DMS53 treated with DMSO at 0.1 percent for 48 hours (cell line): ENCODE results near the gene CDC25A.
"Not testable (repeated sequence)": the region's sequence is repeated elsewhere in the genome, so short reads cannot be mapped to it uniquely, and the experiment has no call there.

Experiments
- DNase-seq: peaks from one replicate; lab custom pipeline; 2025; ENCODE audit not compliant: unreplicated experiment; lab: John Stamatoyannopoulos, UW

Gene CDC25A

DNA sequence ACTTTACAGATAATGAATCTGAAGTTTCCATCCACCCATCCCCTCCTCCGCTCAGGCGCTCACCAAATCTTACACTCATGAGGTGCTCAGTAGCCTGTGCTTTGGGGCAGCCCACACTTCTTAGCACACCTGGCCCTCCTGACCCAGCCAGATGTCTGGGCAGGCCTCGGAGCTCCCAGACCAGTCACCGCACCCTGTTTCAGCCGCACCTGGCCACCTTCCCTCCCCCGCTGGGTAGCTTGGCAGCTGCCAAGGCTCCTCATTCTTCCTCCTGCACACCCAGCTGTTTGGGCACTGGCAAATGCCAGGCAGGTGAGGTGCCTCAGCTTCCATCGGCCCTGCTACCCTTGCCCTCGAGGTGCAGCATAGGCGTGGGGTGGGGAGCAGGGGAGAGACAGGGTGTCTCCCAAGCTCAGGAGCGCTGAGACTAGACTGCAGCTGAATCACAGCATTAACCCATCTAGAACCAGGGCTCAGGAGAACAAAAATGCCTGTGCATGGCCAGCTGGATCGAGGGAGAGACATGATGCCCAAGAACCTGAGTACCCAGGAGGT is 45.8 kb downstream of the CDC25A start:
- DNase-seq: no peak

DNA sequence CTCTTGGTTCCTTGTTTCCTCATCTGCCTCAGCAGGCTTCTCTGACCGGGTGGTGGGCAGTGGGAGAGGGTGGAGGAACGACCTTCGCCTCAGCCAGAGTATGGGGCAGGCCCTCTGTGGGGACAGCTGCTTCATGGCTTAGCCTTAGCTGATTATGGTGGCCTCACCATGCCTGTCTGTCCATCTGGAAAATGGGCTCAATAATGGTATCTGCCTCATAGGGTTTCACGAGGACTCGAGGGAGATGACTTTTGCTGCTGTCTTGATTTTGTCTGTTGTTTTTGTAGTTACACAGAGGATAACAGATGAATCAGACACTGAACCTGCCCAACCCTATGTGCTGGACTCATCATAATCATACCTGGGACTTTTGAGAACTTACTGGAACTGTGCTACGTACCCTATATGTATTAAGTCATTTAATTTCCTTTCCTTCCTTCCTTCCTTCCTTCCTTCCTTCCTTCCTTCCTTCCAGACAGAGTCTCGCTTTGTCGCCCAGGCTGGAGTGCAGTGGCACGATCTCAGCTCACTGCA is 46.5 kb downstream of the CDC25A start:
- DNase-seq: no peak

DNA sequence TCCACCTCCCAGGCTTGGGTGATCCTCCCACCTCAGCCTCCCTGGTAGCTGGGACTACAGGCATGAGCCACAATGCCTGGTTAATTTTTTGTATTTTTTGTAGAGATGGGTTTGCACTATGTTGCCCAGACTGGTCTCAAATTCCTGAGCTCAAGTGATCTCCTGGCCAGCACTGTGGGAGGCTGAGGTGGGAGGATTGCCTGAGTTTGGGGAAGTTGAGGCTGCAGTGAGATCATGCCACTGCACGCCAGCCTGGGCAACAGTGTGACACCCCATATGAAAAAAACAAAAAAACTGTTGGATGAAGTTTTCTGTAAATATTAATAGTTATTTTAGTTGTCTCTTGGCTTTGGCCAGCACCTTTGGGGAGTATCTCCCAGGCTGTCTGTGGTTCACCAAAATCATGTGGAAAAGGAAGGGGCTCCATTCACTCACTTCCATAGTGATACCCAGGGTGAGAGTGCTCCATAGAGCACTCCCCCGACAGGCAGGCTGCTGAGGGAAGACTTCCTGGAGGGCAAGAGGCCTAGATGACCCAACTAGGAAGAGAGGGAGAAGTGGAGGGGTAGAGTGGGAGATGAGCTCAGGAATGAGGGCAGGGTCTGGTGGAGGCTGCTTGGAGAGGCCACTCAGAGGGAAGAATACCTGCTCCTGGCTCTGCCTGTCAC is 47.1 kb downstream of the CDC25A start:
- no peak for DNase-seq

GRCh38 chr3:48140336-48140757 is 47.9 kb downstream of the CDC25A start:
- DNase-seq: no peak

DNA sequence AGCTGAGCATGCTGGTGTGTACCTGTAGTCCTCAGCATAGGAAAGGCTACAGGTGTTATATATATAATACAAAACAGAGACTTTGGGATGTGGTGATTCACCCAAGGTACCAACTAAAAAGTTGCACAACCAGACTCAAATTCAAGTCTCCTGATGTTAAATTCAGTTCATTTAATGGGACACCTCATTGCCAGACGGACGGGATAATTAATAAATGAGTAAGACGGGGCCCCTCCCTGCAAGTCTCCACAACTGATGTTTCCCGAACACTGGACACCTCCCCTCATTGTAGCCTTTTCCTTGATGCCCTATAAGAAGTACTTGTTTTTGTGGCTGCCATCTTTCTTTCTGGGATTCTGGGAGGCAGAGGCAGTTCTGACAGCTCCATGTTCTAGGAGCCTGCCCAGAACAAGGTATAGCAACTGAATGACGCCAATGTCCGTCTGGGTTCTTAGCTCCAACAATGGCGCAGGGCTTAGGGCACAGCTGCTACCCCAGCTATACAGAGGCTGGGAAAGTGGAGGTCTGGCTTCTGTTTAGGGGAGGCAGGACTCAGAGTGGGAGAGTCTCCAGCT is 50.7 kb downstream of the CDC25A start:
- no peak for DNase-seq

DNA sequence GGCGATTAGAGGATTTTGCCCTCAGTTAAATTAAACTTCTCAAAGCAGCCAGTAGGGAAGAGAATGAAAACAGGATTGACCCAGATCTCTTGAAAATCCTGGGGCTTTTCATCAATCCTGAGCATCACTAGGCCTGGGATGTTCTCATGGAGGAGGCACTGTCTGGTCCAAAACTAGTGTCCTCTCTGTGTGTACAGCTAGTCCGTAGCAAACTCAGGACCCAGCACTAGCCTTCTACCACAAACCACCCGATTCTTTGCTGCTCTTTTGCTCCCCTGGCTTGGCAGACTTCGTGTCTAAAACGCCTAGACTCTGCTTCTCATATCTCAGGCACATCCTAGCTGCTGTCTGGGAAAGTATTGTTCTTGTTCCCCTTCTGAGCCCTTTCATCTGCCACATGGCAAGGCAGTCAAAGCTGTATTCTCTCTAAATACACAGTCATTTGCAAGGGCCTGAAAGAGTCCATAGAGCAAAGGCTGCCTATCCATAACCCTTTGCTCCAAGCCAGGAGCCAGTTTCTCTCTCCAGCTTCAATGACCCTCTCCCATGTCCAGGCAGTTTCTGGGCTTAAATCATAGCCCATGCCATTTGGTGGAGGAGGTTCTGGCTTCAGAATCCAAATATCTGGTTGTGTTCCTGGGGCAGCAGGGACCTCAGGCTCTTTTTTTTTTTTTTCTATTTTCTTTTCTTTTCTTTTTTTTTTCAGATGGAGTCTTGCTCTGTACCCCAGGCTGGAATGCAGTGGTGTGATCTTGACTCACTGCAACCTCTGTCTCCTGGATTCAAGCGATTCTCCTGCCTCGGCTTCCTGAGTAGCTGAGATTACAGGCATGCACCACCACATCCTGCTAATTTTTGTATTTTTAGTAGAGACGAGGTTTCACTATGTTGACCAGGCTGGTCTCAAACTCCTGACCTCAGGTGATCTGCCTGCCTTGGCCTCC is 52.4 kb downstream of the CDC25A start:
- no peak for DNase-seq

- DNase-seq: no peak
Measured at GRCh38 chr3:48130321-48130904, 57.8 kb downstream of the CDC25A start.

- DNase-seq: no peak
Measured at GRCh38 chr3:48129921-48130320, 58.3 kb downstream of the CDC25A start.

GRCh38 chr3:48128774-48129173 is 59.4 kb downstream of the CDC25A start:
- DNase-seq: no peak

DNA sequence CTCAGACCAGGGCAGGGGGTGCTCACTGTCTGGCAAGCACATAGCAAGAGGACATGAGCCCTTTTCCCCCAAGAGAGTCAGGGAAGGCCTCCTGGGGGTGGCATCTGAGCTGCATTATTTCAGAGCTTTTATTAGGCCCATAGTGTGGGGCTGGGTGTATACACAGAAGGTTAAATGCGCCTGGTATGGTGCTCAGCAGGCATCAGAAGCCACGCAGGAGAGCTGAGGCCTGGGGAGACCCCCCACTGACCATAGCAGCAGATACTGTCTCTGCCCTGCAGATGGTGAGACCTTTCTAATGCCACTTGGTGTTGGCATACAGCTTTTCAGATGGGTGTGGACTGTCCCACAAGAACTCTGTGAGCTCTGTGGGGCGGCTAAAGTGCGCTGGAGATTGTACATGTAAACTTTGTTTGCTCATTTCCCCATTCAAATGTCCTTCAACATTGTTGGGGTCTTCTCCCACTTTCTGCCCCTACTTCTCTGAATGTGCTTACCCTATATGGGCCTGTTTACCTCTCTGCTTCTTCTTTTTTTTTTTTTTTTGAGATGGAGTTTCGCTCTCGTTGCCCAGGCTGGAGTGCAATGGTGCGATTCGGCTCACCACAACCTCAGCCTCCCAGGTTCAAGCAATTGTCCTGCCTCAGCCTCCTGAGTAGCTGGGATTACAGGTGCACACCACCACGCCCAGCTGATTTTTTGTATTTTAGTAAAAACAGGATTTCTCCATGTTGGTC is 62.2 kb downstream of the CDC25A start:
- DNase-seq: no peak

- DNase-seq: no peak
Measured at GRCh38 chr3:48125013-48125705, 63.1 kb downstream of the CDC25A start.

DNA sequence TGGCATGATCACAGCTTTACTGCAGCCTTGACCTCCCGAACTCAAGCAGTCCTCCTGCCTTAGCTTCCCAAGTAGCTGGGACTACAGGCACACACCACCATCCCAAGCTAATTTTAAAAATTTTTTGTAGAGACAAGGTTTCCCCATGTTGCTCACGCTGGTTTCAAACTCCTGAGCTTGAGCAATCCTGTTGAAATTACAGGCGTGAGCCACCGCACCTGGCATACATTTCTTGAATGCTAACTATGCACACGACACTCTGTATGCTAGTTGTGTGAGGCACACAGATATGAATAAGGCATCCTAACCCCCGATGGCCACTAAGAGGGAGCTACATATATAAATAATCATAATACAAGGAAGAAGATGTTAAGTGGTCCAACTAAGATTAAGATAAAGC is 64.9 kb downstream of the CDC25A start:
- DNase-seq: no peak

DNA sequence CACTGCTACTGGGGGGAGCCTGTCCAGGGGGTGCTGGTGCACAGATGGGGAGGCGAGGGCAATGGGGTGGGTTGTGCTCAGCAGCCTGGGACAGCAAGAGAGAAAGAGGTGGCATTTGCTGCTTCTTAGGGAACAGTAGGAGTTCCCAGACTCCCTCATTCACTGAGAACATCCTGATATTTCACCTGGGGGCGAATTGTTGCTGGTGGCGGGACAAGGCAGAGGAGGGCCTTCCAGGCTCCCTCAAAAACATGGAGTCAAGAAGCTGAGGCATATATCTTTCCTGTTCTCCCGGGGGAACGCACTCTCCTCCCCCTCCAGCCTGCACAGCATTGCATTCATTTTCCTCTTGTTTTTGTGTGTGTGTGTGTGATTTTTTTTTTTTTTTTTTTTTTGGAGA is 65.7 kb downstream of the CDC25A start:
- no peak for DNase-seq

DNA sequence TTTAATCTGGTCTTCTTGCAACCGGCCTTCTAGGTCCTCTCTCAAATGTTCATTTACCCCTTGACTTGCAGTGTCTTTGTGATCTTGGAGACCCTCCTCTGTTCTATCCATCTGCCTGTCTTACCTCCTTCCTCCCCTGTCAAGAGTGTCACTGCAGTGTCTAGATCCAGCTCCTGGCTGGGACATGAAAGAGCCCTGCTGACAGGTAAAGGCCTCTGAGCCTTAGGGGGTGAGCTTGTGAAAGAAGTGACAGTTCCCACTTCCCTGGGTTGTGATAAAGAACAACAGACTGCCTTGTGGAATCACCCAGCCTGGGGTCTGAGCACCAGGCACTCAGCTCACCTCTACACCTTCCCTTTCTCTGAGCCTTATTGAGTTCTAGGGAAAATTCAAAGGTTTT is 68.0 kb downstream of the CDC25A start:
- no peak for DNase-seq

GRCh38 chr3:48119505-48120193 is 68.6 kb downstream of the CDC25A start:
- no peak for DNase-seq

- DNase-seq: no peak
Measured at GRCh38 chr3:48118928-48119327, 69.3 kb downstream of the CDC25A start.

DNA sequence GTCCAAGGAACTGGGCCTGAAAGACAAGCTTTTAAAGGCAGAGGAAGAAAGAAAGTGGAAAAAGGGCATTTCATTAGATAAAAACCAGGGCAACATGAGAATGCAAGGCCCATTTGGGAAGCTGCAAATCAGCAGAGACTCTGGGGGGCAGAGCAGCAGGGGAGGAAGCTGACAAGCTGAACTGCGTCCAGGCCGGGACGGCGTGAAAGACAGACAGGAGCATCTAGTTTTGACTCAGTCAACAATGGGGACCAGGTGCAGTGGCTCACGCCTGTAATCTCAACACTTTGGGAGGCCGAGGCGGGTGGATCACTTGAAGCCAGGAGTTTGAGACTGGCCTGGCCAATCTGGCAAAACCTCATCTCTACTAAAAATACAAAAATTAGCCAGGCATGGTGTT is 69.9 kb downstream of the CDC25A start:
- DNase-seq: no peak

DNA sequence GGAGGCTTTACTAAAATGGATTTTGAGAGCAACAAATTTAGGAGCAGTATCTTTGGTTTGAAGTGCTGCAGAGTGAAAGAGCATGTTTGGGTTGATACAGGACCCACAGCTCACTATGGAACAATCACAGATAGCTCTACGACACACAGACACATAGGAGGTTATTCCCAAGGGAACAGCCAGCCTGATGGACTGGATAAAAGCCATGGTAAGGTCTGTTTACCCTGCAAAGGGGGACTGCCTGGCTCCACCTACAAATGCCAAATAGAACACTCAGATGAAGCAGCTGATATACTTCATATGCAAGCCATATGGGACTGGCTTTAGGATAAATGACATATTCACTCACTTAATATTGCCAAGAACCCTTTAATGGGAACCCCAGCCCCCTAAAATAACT is 75.4 kb downstream of the CDC25A start:
- DNase-seq: no peak

DNA sequence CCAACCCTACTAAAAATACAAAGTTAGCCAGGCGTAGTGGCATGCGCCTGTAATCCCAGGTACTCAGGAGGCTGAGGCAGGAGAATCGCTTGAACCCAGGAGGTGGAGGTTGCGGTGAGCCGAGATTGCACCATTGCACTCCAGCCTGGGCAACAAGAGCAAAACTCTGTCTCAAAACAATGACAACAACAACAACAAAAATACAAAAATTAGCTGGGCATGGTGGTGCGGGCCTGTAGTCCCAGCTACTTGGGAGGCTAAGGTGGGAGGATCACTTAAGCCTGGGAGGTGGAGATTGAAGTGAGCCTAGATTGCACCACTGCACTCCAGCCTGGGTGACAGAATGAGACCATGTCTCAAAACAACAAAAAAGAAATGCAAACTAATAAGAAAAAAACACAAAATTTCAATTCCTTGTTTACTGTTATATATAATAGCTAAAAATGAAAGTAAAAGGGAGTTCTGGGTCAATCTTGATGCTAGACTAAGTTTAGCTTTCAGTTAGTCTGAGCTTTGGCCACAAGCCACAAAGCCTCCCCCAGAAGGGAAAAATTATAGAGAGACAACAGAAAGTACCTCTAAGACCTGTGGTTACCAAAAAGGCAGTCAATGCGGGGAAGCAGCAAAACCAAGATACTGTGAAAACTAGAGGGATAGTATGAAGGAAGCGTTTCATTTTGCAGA is 76.0 kb downstream of the CDC25A start:
- DNase-seq: not testable (repeated sequence)
